Measurements from ENCODE around the gene TRIM41.
A peak's percentile ranks its signal among the peaks of the same experiment; 100 is the strongest.
"Not testable (repeated sequence)": the region's sequence is repeated elsewhere in the genome, so short reads cannot be mapped to it uniquely, and the experiment has no call there.

TRIM41 gene

GRCh38 chr5:181210148-181210547, 12.9 kb upstream of the TRIM41 start:
- DNase-seq (ENCODE audit: low read depth in 2 of 2): not testable (repeated sequence)

- DNase-seq (ENCODE audit: low read depth in 2 of 2): not testable (repeated sequence)
Observed at GRCh38 chr5:181210698-181211097, 12.4 kb upstream of the TRIM41 start.

- DNase-seq (ENCODE audit: low read depth in 2 of 2): no peak
Observed at GRCh38 chr5:181211208-181211607, 11.9 kb upstream of the TRIM41 start.

- no peak for DNase-seq (ENCODE audit: low read depth in 2 of 2)
Observed at GRCh38 chr5:181212080-181212479, 11.0 kb upstream of the TRIM41 start.

- DNase-seq (ENCODE audit: low read depth in 2 of 2): no peak
Observed at GRCh38 chr5:181212934-181213333, 10.1 kb upstream of the TRIM41 start.

- not testable (repeated sequence) for DNase-seq (ENCODE audit: low read depth in 2 of 2)
Observed at GRCh38 chr5:181214249-181214648, 8.8 kb upstream of the TRIM41 start.

GRCh38 chr5:181215997-181216989, 6.8 kb upstream of the TRIM41 start:
- no peak for DNase-seq (ENCODE audit: low read depth in 2 of 2)

- DNase-seq (ENCODE audit: low read depth in 2 of 2): peak in 1 of 2 donors; percentile 27
Observed at GRCh38 chr5:181217111-181217802, 5.8 kb upstream of the TRIM41 start.

- DNase-seq (ENCODE audit: low read depth in 2 of 2): peak in 1 of 2 donors; percentile 21
Observed at GRCh38 chr5:181217803-181218062, 5.3 kb upstream of the TRIM41 start.

- no peak for DNase-seq (ENCODE audit: low read depth in 2 of 2)
Observed at GRCh38 chr5:181218795-181219124, 4.3 kb upstream of the TRIM41 start.

- no peak for DNase-seq (ENCODE audit: low read depth in 2 of 2)
Observed at GRCh38 chr5:181219262-181220177, 3.6 kb upstream of the TRIM41 start.

GRCh38 chr5:181220178-181220515, 2.9 kb upstream of the TRIM41 start:
- no peak for DNase-seq (ENCODE audit: low read depth in 2 of 2)

GRCh38 chr5:181221105-181221791, 1.8 kb upstream of the TRIM41 start:
- DNase-seq (ENCODE audit: low read depth in 2 of 2): peak in 1 of 2 donors; percentile 35

- DNase-seq (ENCODE audit: low read depth in 2 of 2): peak; percentile 96 to 99
Observed at GRCh38 chr5:181221792-181222629, 1.1 kb upstream of the TRIM41 start.

- DNase-seq (ENCODE audit: low read depth in 2 of 2): no peak
Observed at GRCh38 chr5:181222630-181223057, 437 bp upstream of the TRIM41 start.

- no peak for DNase-seq (ENCODE audit: low read depth in 2 of 2)
Observed at GRCh38 chr5:181223729-181224389, 778 bp downstream of the TRIM41 start.

- no peak for DNase-seq (ENCODE audit: low read depth in 2 of 2)
Observed at GRCh38 chr5:181224390-181225229, 1.5 kb downstream of the TRIM41 start.

- DNase-seq (ENCODE audit: low read depth in 2 of 2): no peak
Observed at GRCh38 chr5:181229996-181230395, 6.9 kb downstream of the TRIM41 start.

- no peak for DNase-seq (ENCODE audit: low read depth in 2 of 2)
Observed at GRCh38 chr5:181230551-181230950, 7.5 kb downstream of the TRIM41 start.

Measured in stimulated activated CD8-positive, alpha-beta memory T cell treated with anti-CD3 and anti-CD28 coated beads, Interleukin-7, amount 100 ng/mL, for 1 hour (primary cell).